Measurements from ENCODE around the gene AZGP1. TPM values are rescaled to one million over a fixed set of nuclear protein-coding genes. Genes with fewer than 3 reads are reported as not detected.

Gene AZGP1
- total and polyA plus RNA-seq, 2 of the 13 experiments (the other 11 are each of a cell fraction or from before 2014, with no cell fraction given) = 93.8 to 229 TPM

GRCh38 chr7:99918959-99919813 lies 56.6 kb downstream of the AZGP1 start, which contains the start of gene TRIM4 (continued):
- TF ChIP-seq ZNF281 (CRISPR knock-in tag; IDR thresholded peaks at IDR 0.05; ENCODE audit: borderline replicate concordance) = 0 out of 2 replicates have a peak, but pooled peaks have one; percentile 61
- 0 out of 4 replicates have a peak, but pooled peaks of 1 of the 2 experiments have one; percentile 34 for TF ChIP-seq ATF4 (CRISPR knock-in tag; IDR thresholded peaks at IDR 0.05)
- TF ChIP-seq HOMEZ (CRISPR knock-in tag; IDR thresholded peaks at IDR 0.05; ENCODE audit: low read depth) = no peak
- TF ChIP-seq ZNF570 (CRISPR knock-in tag; IDR thresholded peaks at IDR 0.05; ENCODE audit: borderline replicate concordance) = no peak
- peak; percentile 93 for TF ChIP-seq YEATS2 (CRISPR knock-in tag; IDR thresholded peaks at IDR 0.05; ENCODE audit: borderline replicate concordance)
- peak; percentile 42; the same call in 1 of the 2 replicates for TF ChIP-seq MIER3 (CRISPR knock-in tag; IDR thresholded peaks at IDR 0.05; ENCODE audit: borderline replicate concordance)
- TF ChIP-seq HOXA7 (CRISPR knock-in tag; IDR thresholded peaks at IDR 0.05) = no peak
- peak; percentile 61; the same call in 1 of the 2 replicates for TF ChIP-seq FOXK1 (CRISPR knock-in tag; IDR thresholded peaks at IDR 0.05; ENCODE audit: borderline replicate concordance, low read depth)
- TF ChIP-seq HNF4G (IDR thresholded peaks at IDR 0.05; ENCODE audit: borderline replicate concordance, low read depth, low read length) = peak; percentile 32; the same call in 1 of the 2 replicates
- no peak for TF ChIP-seq HNF4G (CRISPR knock-in tag; IDR thresholded peaks at IDR 0.05; ENCODE audit: borderline replicate concordance, low read depth)
- peak; percentile 97 for TF ChIP-seq KAT8 (CRISPR knock-in tag; IDR thresholded peaks at IDR 0.05)
- no peak for TF ChIP-seq ZNF883 (CRISPR knock-in tag; IDR thresholded peaks at IDR 0.05; ENCODE audit: not compliant biosample characterization)
- TF ChIP-seq ZNF275 (CRISPR knock-in tag; IDR thresholded peaks at IDR 0.05; ENCODE audit: borderline replicate concordance) = 0 out of 2 replicates have a peak, but pooled peaks have one; percentile 58
- no peak for TF ChIP-seq NBN (conservative IDR thresholded peaks at IDR 0.05)
- no peak for TF ChIP-seq CHD4 (IDR thresholded peaks at IDR 0.05; ENCODE audit: borderline replicate concordance, low read length)
- no peak for TF ChIP-seq ZMYM3 (CRISPR knock-in tag; IDR thresholded peaks at IDR 0.05)
- TF ChIP-seq ELF3 (CRISPR knock-in tag; IDR thresholded peaks at IDR 0.05) = no peak; the same call in 1 of the 2 replicates
- TF ChIP-seq ZSCAN31 (CRISPR knock-in tag; IDR thresholded peaks at IDR 0.05; ENCODE audit: low read depth) = peak; percentile 81
- TF ChIP-seq ZNF232 (CRISPR knock-in tag; IDR thresholded peaks at IDR 0.05; ENCODE audit: borderline replicate concordance) = peak; percentile 15; the same call in 1 of the 2 replicates

Data from HepG2 (cell line).